22Rv1 (cell line): ENCODE measurements around the gene CCDC40.

Source experiments
- H3K27ac ChIP-seq: fragments of 450-650 bp; 2 replicates; pipeline ENCODE4 v1.5.1; 2017
- ZFX ChIP-seq: fragments of 450-650 bp; IDR thresholded peaks from 2 replicates; pipeline ENCODE4 v1.6.1; 2017; ENCODE audit warnings: antibody characterized with exemption, borderline replicate concordance
- TF ChIP-seq, protein P1 (sequence below): fragments of 450-650 bp; IDR thresholded peaks from 2 replicates; pipeline ENCODE4 v1.5.1; 2017; ENCODE audit warnings: mild to moderate bottlenecking

CCDC40 gene

GRCh38 chr17:80111702-80112470 lies 75.4 kb downstream of the CCDC40 start:
- H3K27ac ChIP-seq = no peak overlapping the region
- TF ChIP-seq ZFX = no peak
- TF ChIP-seq, protein P1, sequence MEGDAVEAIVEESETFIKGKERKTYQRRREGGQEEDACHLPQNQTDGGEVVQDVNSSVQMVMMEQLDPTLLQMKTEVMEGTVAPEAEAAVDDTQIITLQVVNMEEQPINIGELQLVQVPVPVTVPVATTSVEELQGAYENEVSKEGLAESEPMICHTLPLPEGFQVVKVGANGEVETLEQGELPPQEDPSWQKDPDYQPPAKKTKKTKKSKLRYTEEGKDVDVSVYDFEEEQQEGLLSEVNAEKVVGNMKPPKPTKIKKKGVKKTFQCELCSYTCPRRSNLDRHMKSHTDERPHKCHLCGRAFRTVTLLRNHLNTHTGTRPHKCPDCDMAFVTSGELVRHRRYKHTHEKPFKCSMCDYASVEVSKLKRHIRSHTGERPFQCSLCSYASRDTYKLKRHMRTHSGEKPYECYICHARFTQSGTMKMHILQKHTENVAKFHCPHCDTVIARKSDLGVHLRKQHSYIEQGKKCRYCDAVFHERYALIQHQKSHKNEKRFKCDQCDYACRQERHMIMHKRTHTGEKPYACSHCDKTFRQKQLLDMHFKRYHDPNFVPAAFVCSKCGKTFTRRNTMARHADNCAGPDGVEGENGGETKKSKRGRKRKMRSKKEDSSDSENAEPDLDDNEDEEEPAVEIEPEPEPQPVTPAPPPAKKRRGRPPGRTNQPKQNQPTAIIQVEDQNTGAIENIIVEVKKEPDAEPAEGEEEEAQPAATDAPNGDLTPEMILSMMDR = no peak

- no peak for TF ChIP-seq ZFX
- TF ChIP-seq, protein P1 = no peak
- no peak overlapping the region for H3K27ac ChIP-seq
Measured at GRCh38 chr17:80112471-80113032, 76.1 kb downstream of the CCDC40 start.

- H3K27ac ChIP-seq = no peak overlapping the region
Measured at GRCh38 chr17:80113033-80113484, 76.6 kb downstream of the CCDC40 start.

DNA sequence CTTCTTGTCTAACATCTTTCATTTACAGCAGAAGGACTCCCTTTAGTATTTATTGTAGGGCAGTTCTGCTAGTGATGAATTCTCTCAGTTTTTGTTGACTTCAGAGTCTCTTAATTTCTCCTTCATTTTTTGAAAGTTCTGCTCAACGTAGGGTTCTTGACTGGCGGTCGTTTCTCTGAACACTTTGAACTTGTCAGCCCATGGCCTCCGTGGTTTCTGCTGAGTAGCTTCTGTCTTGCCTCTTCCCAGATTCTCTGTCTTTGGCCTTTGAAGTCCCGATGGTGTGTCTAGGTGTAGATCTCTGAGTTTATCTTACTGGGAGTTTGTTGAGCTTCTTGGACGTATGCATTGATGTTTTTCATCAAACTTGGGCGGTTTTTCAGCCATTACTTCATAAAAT lies 78.3 kb downstream of the CCDC40 start:
- no peak overlapping the region for H3K27ac ChIP-seq
- TF ChIP-seq, protein P1 = no peak
- no peak for TF ChIP-seq ZFX

More at GRCh38 chr17:80113033-80113484, 76.6 kb downstream of the CCDC40 start:
- TF ChIP-seq, protein P1 = no peak
- no peak for TF ChIP-seq ZFX

DNA sequence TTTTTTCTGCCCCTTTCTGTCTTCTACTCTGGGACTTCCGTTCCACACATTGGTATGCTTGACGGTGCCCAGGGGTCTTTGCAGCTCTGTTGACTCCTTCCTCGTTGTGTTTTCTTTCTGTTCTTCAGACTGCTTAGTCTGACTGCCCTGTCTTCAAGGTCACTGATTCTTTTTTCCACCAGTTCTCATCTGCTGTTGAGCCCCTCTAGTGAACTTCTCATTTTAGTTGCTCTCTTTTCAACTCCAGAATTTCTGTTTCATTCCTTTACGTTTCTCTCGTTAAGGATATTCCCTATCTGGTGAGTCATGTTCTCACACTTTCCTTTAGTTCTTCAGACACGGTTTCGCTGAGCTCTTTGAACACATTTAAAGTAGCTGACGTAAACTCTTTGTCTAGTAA lies 78.7 kb downstream of the CCDC40 start:
- H3K27ac ChIP-seq = no peak overlapping the region
- no peak for TF ChIP-seq ZFX
- TF ChIP-seq, protein P1 = no peak

- no peak overlapping the region for H3K27ac ChIP-seq
- TF ChIP-seq, protein P1 = no peak
- no peak for TF ChIP-seq ZFX
Measured at GRCh38 chr17:80116276-80116920, 80.0 kb downstream of the CCDC40 start.
